Body of pancreas (tissue), 4 donors: ENCODE measurements around the gene PCSK2. TPM values are rescaled to one million over a fixed set of nuclear protein-coding genes. Genes with fewer than 3 reads are reported as not detected.

ENCODE experiments used
- ATAC-seq: fragments of 150-250 bp; one replicate; pipeline ENCODE4 v1.9.1; 2016
- DNase-seq, 4 donors: peaks; one replicate each; pipeline ENCODE4 v3.0.0-alpha.2; 2019
- H3K27ac ChIP-seq, 4 donors: fragments of 200-600 bp; sonication (generic); 1 replicate in 3 of 4; 2 replicates in 1 of 4; pipeline versions ENCODE4 v1.5.1 to v1.6.1; 2016 to 2019; ENCODE audit warnings: mild to moderate bottlenecking in 1 of 4, mixed read lengths in 1 of 4, moderate library complexity in 1 of 4
- H3K27me3 ChIP-seq, 2 donors: fragments of 200-600 bp; sonication (generic); one replicate each; pipeline ENCODE4 v1.6.0; 2016; ENCODE audit warnings: mild to moderate bottlenecking in 1 of 2
- H3K36me3 ChIP-seq, 2 donors: fragments of 200-600 bp; sonication (generic); replicated peaks in 1 of 2; 2 replicates each; pipeline ENCODE4 v1.5.1; 2016; ENCODE audit warnings: low read depth in 2 of 2; ENCODE audit not compliant: insufficient read depth in 1 of 2
- H3K4me1 ChIP-seq: fragments of 200-600 bp; sonication (generic); one replicate; pipeline ENCODE4 v1.6.0; 2016
- H3K4me3 ChIP-seq, 2 donors: fragments of 200-600 bp; sonication (generic); 1 replicate in 1 of 2; 2 replicates in 1 of 2; pipeline ENCODE4 v1.5.1; 2016 to 2019
- H3K9me3 ChIP-seq, 3 donors: fragments of 200-600 bp; sonication (generic); 1 replicate in 2 of 3; 2 replicates in 1 of 3; pipeline ENCODE4 v1.5.1; 2016
- CTCF ChIP-seq, 7 experiments: fragments of 450-650 bp in 4 of 7; fragments of 200-600 bp in 3 of 7; sonication (generic) in 3 of 7; IDR thresholded peaks; one replicate each; pipeline ENCODE4 v1.5.1; 2016 to 2019; ENCODE audit warnings: antibody characterized with exemption in 7 of 7
- POLR2A ChIP-seq, 3 donors: fragments of 450-650 bp; IDR thresholded peaks; one replicate each; pipeline ENCODE4 v1.6.1; 2016; ENCODE audit warnings: antibody characterized with exemption in 3 of 3, mild to moderate bottlenecking in 2 of 3
- WGBS, 2 donors: methylation state at CpG; one replicate each; pipeline ENCODE4 v1.1.5; 2017; 5-methylcytosine and 5-hydroxymethylcytosine counted together
- intact Hi-C: fragments of 100-400 bp; cut with DNase I; formaldehyde crosslinking; loops from one replicate; pipeline ENCODE4 v1.15.1; 2023
- total RNA-seq, 2 donors: library from RNA; depleted of rRNA; stranded (reverse); fragments of >200 nt; gene quantifications; one replicate each; pipeline ENCODE4 v1.1.0, GENCODE V29; 2016

Gene PCSK2
- total RNA-seq, 2 donors from 2014 or later, result 3.3 to 7.0 TPM

- TF ChIP-seq POLR2A (IDR thresholded peaks at IDR 0.05), result no peak
- TF ChIP-seq CTCF (IDR thresholded peaks at IDR 0.05), result no peak
- no peaks in the 10 kb centered on the region for H3K27me3 ChIP-seq
- no peaks in the 10 kb centered on the region for H3K36me3 ChIP-seq
- intact Hi-C loops, result loop anchor here (10.0 kb wide), 1 partner anchor 483 kb away; no protein-coding TSS in a partner anchor
- DNase-seq (no peak), ATAC-seq (no peak)
- H3K27ac ChIP-seq, result no peak overlapping the region
- no peaks in the 10 kb centered on the region for H3K4me1 ChIP-seq
- no peaks in the 10 kb centered on the region for H3K9me3 ChIP-seq
- H3K4me3 ChIP-seq, result no peak overlapping the region
- 76 to 90% methylated on average over 3 of the region's 3 CpGs for WGBS, 2 donors
These were observed 61.2 kb downstream of the PCSK2 start for GRCh38 chr20:17287998-17288397.

DNA sequence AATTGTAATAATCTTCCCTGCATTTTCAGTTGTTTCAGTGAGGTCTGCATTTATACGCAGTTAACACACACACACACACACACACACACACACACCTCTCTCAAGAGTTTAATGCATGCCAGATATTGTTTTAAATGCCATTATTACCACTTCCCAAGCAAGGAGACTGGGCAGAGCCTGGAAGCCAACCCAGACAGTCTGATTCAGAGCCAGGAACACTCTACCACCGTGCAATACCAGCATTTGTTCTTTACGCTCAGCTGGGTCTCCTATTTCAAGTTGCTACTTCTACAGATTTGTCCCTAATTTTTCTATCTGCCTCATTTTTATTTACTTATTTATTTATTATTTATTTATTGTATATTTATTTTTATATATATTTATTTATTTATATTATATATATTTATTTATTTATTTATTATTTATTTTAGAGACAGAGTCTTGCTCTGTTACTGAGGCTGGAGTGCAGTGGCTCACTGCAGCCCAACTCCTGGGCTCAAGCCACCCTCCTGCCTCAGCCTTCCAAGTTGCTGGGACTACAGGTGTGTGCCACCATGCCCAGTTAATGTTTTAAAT lies 68.4 kb downstream of the PCSK2 start:
- WGBS, 2 donors, result 74 to 88% methylated on average over 3 of the region's 3 CpGs
- Histone ChIP-seq H3K9me3 (no peaks in the 10 kb centered on the region), H3K27ac (no peak overlapping the region), H3K36me3 (no peaks in the 10 kb centered on the region), H3K4me1 (no peaks in the 10 kb centered on the region), H3K27me3 (no peaks in the 10 kb centered on the region), H3K4me3 (no peak overlapping the region)
- intact Hi-C loops, result no loop called here
- TF ChIP-seq POLR2A (IDR thresholded peaks at IDR 0.05) (no peak), CTCF (IDR thresholded peaks at IDR 0.05) (no peak)
- ATAC-seq (no peak), DNase-seq (no peak)

- intact Hi-C loops, result no loop called here
- Histone ChIP-seq H3K27ac (no peak overlapping the region), H3K4me1 (no peaks in the 10 kb centered on the region), H3K36me3 (no peaks in the 10 kb centered on the region), H3K4me3 (no peak overlapping the region), H3K9me3 (no peaks in the 10 kb centered on the region), H3K27me3 (no peaks in the 10 kb centered on the region)
- ATAC-seq (no peak), DNase-seq (no peak)
- TF ChIP-seq CTCF (IDR thresholded peaks at IDR 0.05) (no peak), POLR2A (IDR thresholded peaks at IDR 0.05) (no peak)
- WGBS, 2 donors, result 73 to 78% methylated on average over 4 of the region's 4 CpGs
These were observed 69.2 kb downstream of the PCSK2 start for GRCh38 chr20:17295991-17296390.

- Histone ChIP-seq H3K4me1 (no peaks in the 10 kb centered on the region), H3K4me3 (no peak overlapping the region), H3K36me3 (no peaks in the 10 kb centered on the region), H3K27ac (no peak overlapping the region), H3K9me3 (no peaks in the 10 kb centered on the region), H3K27me3 (no peaks in the 10 kb centered on the region)
- no peak for TF ChIP-seq POLR2A (IDR thresholded peaks at IDR 0.05)
- no peak for TF ChIP-seq CTCF (IDR thresholded peaks at IDR 0.05)
- ATAC-seq, result no peak
- no peak for DNase-seq
- intact Hi-C loops, result no loop called here
These were observed 71.3 kb downstream of the PCSK2 start for GRCh38 chr20:17298171-17298570.

- Histone ChIP-seq H3K4me3 (no peak overlapping the region), H3K9me3 (no peaks in the 10 kb centered on the region), H3K27me3 (no peaks in the 10 kb centered on the region), H3K4me1 (no peaks in the 10 kb centered on the region), H3K27ac (no peak overlapping the region), H3K36me3 (no peaks in the 10 kb centered on the region)
- ATAC-seq (no peak), DNase-seq (no peak)
- 62 to 63% methylated on average over 2 of the region's 2 CpGs for WGBS, 2 donors
- intact Hi-C loops, result no loop called here
- TF ChIP-seq CTCF (IDR thresholded peaks at IDR 0.05) (no peak), POLR2A (IDR thresholded peaks at IDR 0.05) (no peak)
These were observed 71.9 kb downstream of the PCSK2 start for GRCh38 chr20:17298751-17299150.
